Mesenchymal stem cell (in vitro differentiated cells and primary cell): ENCODE data around the gene CST9.
A peak's percentile ranks its signal among the peaks of the same experiment; 100 is the strongest.

Experiments used
- DNase-seq: peaks from one replicate; pipeline ENCODE4 v3.0.0-alpha.2; 2013
- H2AFZ ChIP-seq: one replicate; pipeline ENCODE4 v1.6.1; 2013; ENCODE audit warnings: low read depth, mild to moderate bottlenecking, control low read depth, inconsistent platforms, low read length, moderate library complexity
- H2AK5ac ChIP-seq: 2 replicates; pipeline ENCODE4 v1.6.1; 2013; ENCODE audit warnings: low read length, moderate library complexity, mild to moderate bottlenecking, inconsistent platforms; ENCODE audit not compliant: severe bottlenecking
- H2BK120ac ChIP-seq: one replicate; pipeline ENCODE4 v1.6.1; 2013; ENCODE audit warnings: low read depth, mild to moderate bottlenecking, inconsistent platforms, low read length, moderate library complexity
- H2BK12ac ChIP-seq, 2 experiments: one replicate each; pipeline ENCODE4 v1.6.1; 2013; ENCODE audit warnings: inconsistent platforms in 2 of 2, low read length in 2 of 2, mild to moderate bottlenecking in 2 of 2, moderate library complexity in 2 of 2, control low read depth in 1 of 2
- H2BK15ac ChIP-seq: one replicate; pipeline ENCODE4 v1.6.1; 2013; ENCODE audit warnings: mild to moderate bottlenecking, low read depth, inconsistent platforms; ENCODE audit not compliant: poor library complexity, severe bottlenecking
- H2BK5ac ChIP-seq: 2 replicates; pipeline ENCODE4 v1.6.1; 2013; ENCODE audit warnings: low read depth, mild to moderate bottlenecking, low read length, control low read depth, inconsistent platforms; ENCODE audit not compliant: poor library complexity, severe bottlenecking
- H3K14ac ChIP-seq, 2 experiments: one replicate each; pipeline ENCODE4 v1.6.1; 2013; ENCODE audit warnings: inconsistent platforms in 2 of 2, low read length in 2 of 2, control low read depth in 1 of 2, mild to moderate bottlenecking in 1 of 2, moderate library complexity in 1 of 2
- H3K18ac ChIP-seq, 2 experiments: one replicate each; pipeline ENCODE4 v1.6.1; 2013; ENCODE audit warnings: inconsistent platforms in 2 of 2, low read length in 2 of 2, control low read depth in 1 of 2, low read depth in 1 of 2, mild to moderate bottlenecking in 1 of 2
- H3K23ac ChIP-seq, 2 experiments: one replicate each; pipeline ENCODE4 v1.6.1; 2013; ENCODE audit warnings: inconsistent platforms in 2 of 2, low read length in 2 of 2, mild to moderate bottlenecking in 2 of 2, moderate library complexity in 2 of 2, control low read depth in 1 of 2
- H3K27ac ChIP-seq: 2 replicates; pipeline ENCODE4 v1.5.1; 2013; ENCODE audit warnings: mild to moderate bottlenecking, moderate library complexity, low read length, control low read depth, inconsistent platforms; ENCODE audit not compliant: poor library complexity, severe bottlenecking
- H3K27me3 ChIP-seq, 2 experiments: 2 replicates each; pipeline versions ENCODE4 v1.6.1 to v1.7.0; 2013; ENCODE audit warnings: low read length in 2 of 2, mild to moderate bottlenecking in 2 of 2, moderate library complexity in 2 of 2, control low read depth in 1 of 2, inconsistent platforms in 1 of 2; ENCODE audit not compliant: control insufficient read depth in 1 of 2, insufficient read depth in 1 of 2
- H3K36me3 ChIP-seq, 2 experiments: 2 replicates each; pipeline versions ENCODE4 v1.6.1 to v1.7.0; 2013; ENCODE audit warnings: low read length in 2 of 2, control low read depth in 1 of 2, inconsistent platforms in 1 of 2, low read depth in 1 of 2, mild to moderate bottlenecking in 1 of 2; ENCODE audit not compliant: insufficient read depth in 2 of 2, control insufficient read depth in 1 of 2
- H3K4ac ChIP-seq, 2 experiments: one replicate each; pipeline ENCODE4 v1.6.1; 2013; ENCODE audit warnings: inconsistent platforms in 2 of 2, low read length in 2 of 2, mild to moderate bottlenecking in 2 of 2, moderate library complexity in 2 of 2, control low read depth in 1 of 2, low read depth in 1 of 2
- H3K4me1 ChIP-seq: 2 replicates; pipeline ENCODE4 v1.6.1; 2013; ENCODE audit warnings: low read depth, low read length, control low read depth; ENCODE audit not compliant: control insufficient read depth, insufficient read depth
- H3K4me2 ChIP-seq: 2 replicates; pipeline ENCODE4 v1.6.1; 2013; ENCODE audit warnings: low read length, mild to moderate bottlenecking, inconsistent platforms; ENCODE audit not compliant: poor library complexity, severe bottlenecking
- H3K4me3 ChIP-seq, 2 experiments: 2 replicates each; pipeline versions ENCODE4 v1.5.1 to v1.7.0; 2013; ENCODE audit warnings: low read length in 2 of 2, mild to moderate bottlenecking in 2 of 2, control low read depth in 1 of 2, low read depth in 1 of 2; ENCODE audit not compliant: insufficient read depth in 1 of 2
- H3K79me1 ChIP-seq: replicated peaks from 2 replicates; pipeline ENCODE4 v1.6.1; 2013; ENCODE audit warnings: mild to moderate bottlenecking, control low read depth, low read length, inconsistent platforms; ENCODE audit not compliant: poor library complexity, severe bottlenecking
- H3K9ac ChIP-seq: 2 replicates; pipeline ENCODE4 v1.7.0; 2013; ENCODE audit warnings: mild to moderate bottlenecking, low read length, moderate library complexity
- H3K9me3 ChIP-seq: 2 replicates; pipeline ENCODE4 v1.7.0; 2013; ENCODE audit warnings: mild to moderate bottlenecking, low read length; ENCODE audit not compliant: control insufficient read depth
- H4K8ac ChIP-seq: one replicate; pipeline ENCODE4 v1.6.1; 2013; ENCODE audit warnings: inconsistent platforms, mild to moderate bottlenecking, low read length, moderate library complexity
- H4K91ac ChIP-seq: one replicate; pipeline ENCODE4 v1.6.1; 2013; ENCODE audit warnings: mild to moderate bottlenecking, low read length, inconsistent platforms
- WGBS: methylation state at CpG from one replicate; pipeline ENCODE4 v1.1.7; 2013; ENCODE audit warnings: mixed read lengths; 5-methylcytosine and 5-hydroxymethylcytosine counted together

The CST9 gene

DNA sequence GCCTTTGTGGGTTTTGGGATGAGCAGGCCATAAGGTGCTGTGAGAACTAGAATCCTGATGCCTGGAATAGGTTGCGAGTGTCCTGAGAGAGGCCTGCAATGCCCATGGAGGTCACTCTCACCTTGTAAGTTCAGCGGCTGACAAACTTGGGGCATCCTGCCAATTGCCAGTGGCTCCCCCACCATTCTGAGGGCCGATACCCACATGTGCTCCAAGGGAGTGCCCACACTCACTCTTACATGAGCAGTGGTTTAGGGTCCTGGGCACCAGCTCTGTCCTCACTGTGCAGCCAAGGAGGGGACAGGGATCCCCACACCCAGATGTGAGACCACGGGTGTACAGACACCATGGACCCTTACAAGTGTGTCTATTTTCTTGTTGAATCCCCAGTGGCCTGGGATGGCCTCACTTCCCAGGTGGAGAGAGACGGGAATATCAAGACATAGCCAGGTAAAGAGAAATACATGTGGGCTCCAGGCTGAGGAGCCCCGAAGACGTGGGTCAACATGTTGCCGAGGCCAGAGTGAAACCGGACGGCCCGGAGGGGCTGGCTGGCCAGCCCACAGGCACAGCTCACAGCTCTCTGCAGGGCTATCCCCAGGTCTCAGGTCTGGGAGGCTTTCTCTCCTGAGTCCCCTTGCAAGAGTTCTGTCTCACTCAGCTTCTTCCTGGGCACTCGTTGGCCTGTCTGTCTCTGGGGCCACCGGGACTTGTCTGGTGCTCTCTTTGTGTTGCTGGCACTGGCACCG, 2.0 kb upstream of the CST9 start:
- no peaks in the 10 kb centered on the region for H3K79me1 ChIP-seq
- no peak overlapping the region for H3K4ac ChIP-seq
- H3K18ac ChIP-seq: no peak overlapping the region
- H2AK5ac ChIP-seq: no peak overlapping the region
- H3K4me3 ChIP-seq: no peak overlapping the region
- 96% methylated on average over 14 of the region's 14 CpGs for WGBS
- DNase-seq: no peak
- peaks cover 19% of the 10 kb centered on the region for H3K4me1 ChIP-seq
- H2BK15ac ChIP-seq: no peak overlapping the region
- H3K36me3 ChIP-seq: no peaks in the 10 kb centered on the region
- H2AFZ ChIP-seq: no peak overlapping the region
- H4K91ac ChIP-seq: no peak overlapping the region
- no peak overlapping the region for H3K27ac ChIP-seq
- no peak overlapping the region for H4K8ac ChIP-seq
- no peak overlapping the region for H3K4me2 ChIP-seq
- H3K23ac ChIP-seq: no peak overlapping the region
- H3K27me3 ChIP-seq: peaks cover 0 to 40% of the 10 kb centered on the region in 2 experiments
- H3K9me3 ChIP-seq: no peaks in the 10 kb centered on the region
- no peak overlapping the region for H2BK12ac ChIP-seq
- H2BK120ac ChIP-seq: no peak overlapping the region
- H3K9ac ChIP-seq: no peak overlapping the region
- H3K14ac ChIP-seq: no peak overlapping the region
- H2BK5ac ChIP-seq: no peak overlapping the region

DNA sequence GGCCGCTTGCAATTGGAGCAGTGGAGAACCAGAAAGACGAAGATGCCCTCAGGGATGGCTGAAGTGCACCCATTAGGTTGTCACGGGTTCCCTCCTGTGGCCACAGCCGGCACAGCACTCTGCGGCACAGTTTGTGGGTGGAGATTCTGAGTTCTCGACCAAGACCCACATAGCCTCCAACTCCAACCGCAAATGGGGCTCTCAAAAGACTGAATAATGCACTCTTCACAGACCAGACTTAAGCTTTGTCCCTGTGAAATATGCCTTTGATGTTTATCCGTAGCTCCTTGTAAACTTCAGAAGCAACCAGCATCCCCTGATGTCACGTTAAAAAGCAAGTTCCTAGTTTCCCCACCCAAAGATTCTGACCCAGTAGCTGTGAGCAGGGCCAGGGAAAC, 934 bp upstream of the CST9 start:
- Histone ChIP-seq H3K27ac (no peak overlapping the region), H3K79me1 (no peaks in the 10 kb centered on the region), H2BK12ac (no peak overlapping the region), H3K18ac (no peak overlapping the region), H3K14ac (no peak overlapping the region), H2BK15ac (peak overlapping the region; percentile 78), H3K9ac (no peak overlapping the region), H2BK120ac (no peak overlapping the region), H2AFZ (no peak overlapping the region), H4K8ac (peak overlapping the region; percentile 8), H2AK5ac (no peak overlapping the region), H3K4me3 (no peak overlapping the region), H3K36me3 (no peaks in the 10 kb centered on the region), H2BK5ac (no peak overlapping the region), H3K23ac (no peak overlapping the region), H3K4me2 (no peak overlapping the region), H3K9me3 (no peaks in the 10 kb centered on the region), H3K27me3 (peaks cover 0 to 48% of the 10 kb centered on the region in 2 experiments), H3K4me1 (peaks cover 20% of the 10 kb centered on the region), H4K91ac (no peak overlapping the region), H3K4ac (no peak overlapping the region)
- 16% methylated on average over 9 of the region's 9 CpGs for WGBS
- peak; percentile 75 for DNase-seq

DNA sequence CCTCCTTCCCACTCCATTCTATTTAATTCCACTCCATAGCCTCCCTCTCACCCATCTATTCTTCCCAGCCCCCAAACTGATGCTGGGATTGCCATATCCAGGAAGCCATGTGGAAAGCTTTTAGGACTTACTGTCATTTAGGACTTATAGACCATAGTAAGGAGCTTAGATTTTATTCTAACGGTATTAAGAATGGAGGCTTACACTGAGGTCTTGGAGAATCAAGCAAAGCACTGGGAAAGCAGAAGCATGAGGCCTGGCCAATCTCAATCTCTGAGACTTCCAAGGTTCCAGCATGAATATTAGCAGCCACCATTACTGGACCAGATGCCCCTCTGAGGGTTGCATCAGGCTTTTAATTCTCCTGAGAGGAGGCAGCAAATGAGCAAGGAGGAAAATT, 1.4 kb downstream of the CST9 start:
- Histone ChIP-seq H2BK120ac (no peak overlapping the region), H3K27ac (no peak overlapping the region), H2AFZ (no peak overlapping the region), H3K18ac (no peak overlapping the region), H2AK5ac (no peak overlapping the region), H2BK15ac (no peak overlapping the region), H3K23ac (no peak overlapping the region), H3K9me3 (no peaks in the 10 kb centered on the region), H3K27me3 (peaks cover 0 to 49% of the 10 kb centered on the region in 2 experiments), H4K8ac (no peak overlapping the region), H3K4me2 (no peak overlapping the region), H3K9ac (no peak overlapping the region), H3K79me1 (no peaks in the 10 kb centered on the region), H3K4ac (no peak overlapping the region), H2BK12ac (no peak overlapping the region), H3K4me1 (peaks cover 20% of the 10 kb centered on the region), H3K36me3 (no peaks in the 10 kb centered on the region), H3K14ac (no peak overlapping the region), H4K91ac (no peak overlapping the region), H3K4me3 (no peak overlapping the region), H2BK5ac (no peak overlapping the region)
- no peak for DNase-seq
- 64% methylated on average over 1 of the region's 1 CpG for WGBS

DNA sequence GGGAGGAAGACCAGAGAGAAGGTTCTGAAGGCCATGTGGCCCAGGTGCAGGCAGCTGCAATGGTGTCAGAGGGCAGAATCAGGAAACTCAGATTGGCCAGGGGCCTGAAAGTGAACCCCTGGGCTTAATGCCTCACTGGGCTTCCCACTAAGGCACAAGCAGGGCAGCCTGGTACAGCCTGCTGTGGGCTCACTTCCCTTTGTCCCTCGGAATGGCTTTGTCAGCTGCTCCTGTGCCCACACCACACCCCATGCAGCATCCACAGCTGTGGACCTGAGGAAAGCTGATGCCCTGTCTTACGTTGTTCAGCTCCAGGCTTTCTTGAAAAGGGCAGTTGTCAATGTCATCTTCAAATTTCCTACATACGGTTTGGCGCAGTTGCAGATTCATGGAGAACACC, 2.4 kb downstream of the CST9 start:
- no peak overlapping the region for H2BK15ac ChIP-seq
- no peak overlapping the region for H2AFZ ChIP-seq
- H3K9ac ChIP-seq: no peak overlapping the region
- 95% methylated on average over 4 of the region's 4 CpGs for WGBS
- no peaks in the 10 kb centered on the region for H3K36me3 ChIP-seq
- H4K8ac ChIP-seq: no peak overlapping the region
- H3K18ac ChIP-seq: no peak overlapping the region
- H3K4ac ChIP-seq: no peak overlapping the region
- no peak overlapping the region for H3K14ac ChIP-seq
- H3K27ac ChIP-seq: no peak overlapping the region
- H3K27me3 ChIP-seq: peaks cover 0 to 49% of the 10 kb centered on the region in 2 experiments
- H3K4me2 ChIP-seq: no peak overlapping the region
- H2BK12ac ChIP-seq: no peak overlapping the region
- peaks cover 14% of the 10 kb centered on the region for H3K4me1 ChIP-seq
- no peak overlapping the region for H2BK5ac ChIP-seq
- H4K91ac ChIP-seq: no peak overlapping the region
- H2AK5ac ChIP-seq: no peak overlapping the region
- DNase-seq: no peak
- H2BK120ac ChIP-seq: no peak overlapping the region
- H3K23ac ChIP-seq: no peak overlapping the region
- no peaks in the 10 kb centered on the region for H3K79me1 ChIP-seq
- no peaks in the 10 kb centered on the region for H3K9me3 ChIP-seq
- H3K4me3 ChIP-seq: no peak overlapping the region
